ENCODE data around the gene MATN3.

DNA sequence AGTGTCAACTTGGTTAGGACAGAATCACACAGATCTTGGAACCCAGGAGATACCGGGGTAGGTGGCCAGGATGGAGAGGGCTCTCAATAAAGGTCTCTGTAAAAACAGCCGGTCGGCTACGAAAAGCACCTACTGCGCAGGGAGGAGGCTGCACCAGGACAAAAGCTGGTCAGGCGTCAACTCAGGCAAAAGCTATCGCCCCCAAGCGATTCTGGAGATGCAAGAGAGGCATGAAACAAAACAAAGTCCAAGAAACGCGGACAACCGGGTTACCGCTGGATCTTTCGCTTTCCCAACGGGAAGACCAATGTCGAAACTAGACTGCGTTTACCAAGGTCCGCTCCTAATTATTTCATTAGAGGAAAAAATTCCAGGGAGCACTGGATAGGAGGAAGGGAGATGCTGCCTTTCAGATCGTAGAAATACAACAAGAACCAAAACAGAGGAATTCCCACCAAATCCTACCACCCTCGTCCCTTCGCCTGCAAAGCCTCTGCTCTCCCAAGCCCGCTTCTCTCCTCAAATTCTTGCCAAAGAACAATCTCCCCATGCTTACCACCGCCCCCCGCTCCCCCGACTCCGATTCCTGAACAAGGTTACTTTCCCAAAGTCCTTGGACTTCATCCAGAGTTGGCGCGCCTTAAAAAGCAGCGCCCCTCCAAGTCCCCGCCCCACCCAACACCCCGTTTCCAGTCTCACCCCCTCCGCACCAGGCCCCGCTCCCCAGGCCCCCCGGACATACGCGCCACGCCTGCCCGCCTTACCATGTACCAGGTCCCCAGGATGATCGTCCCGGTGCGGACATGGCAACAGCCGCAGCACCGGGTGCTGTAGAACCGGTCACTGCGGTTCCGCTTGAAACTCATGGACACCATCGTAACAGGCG is 38.4 kb upstream of the MATN3 start:
- TF ChIP-seq, protein P1, sequence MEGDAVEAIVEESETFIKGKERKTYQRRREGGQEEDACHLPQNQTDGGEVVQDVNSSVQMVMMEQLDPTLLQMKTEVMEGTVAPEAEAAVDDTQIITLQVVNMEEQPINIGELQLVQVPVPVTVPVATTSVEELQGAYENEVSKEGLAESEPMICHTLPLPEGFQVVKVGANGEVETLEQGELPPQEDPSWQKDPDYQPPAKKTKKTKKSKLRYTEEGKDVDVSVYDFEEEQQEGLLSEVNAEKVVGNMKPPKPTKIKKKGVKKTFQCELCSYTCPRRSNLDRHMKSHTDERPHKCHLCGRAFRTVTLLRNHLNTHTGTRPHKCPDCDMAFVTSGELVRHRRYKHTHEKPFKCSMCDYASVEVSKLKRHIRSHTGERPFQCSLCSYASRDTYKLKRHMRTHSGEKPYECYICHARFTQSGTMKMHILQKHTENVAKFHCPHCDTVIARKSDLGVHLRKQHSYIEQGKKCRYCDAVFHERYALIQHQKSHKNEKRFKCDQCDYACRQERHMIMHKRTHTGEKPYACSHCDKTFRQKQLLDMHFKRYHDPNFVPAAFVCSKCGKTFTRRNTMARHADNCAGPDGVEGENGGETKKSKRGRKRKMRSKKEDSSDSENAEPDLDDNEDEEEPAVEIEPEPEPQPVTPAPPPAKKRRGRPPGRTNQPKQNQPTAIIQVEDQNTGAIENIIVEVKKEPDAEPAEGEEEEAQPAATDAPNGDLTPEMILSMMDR (IDR thresholded peaks at IDR 0.05), result no peak
- TF ChIP-seq POLR2AphosphoS5 (IDR thresholded peaks at IDR 0.05), result peak in 3 of 4 donors; percentile 6 to 35 (median 25)
